Stimulated activated CD4-positive, alpha-beta T cell treated with anti-CD3 and anti-CD28 coated beads, Interleukin-1b, Interleukin-23, amount 100 ng/mL, for 1 hour (primary cell): ENCODE data around the gene ADAM22.
"Not testable (repeated sequence)": the region's sequence is repeated elsewhere in the genome, so short reads cannot be mapped to it uniquely, and the experiment has no call there.

Experiments used
- DNase-seq, 2 donors: peaks; one replicate each; pipeline ENCODE4 v3.0.0-alpha.2; 2020; ENCODE audit warnings: low read depth in 2 of 2

Gene ADAM22

DNA sequence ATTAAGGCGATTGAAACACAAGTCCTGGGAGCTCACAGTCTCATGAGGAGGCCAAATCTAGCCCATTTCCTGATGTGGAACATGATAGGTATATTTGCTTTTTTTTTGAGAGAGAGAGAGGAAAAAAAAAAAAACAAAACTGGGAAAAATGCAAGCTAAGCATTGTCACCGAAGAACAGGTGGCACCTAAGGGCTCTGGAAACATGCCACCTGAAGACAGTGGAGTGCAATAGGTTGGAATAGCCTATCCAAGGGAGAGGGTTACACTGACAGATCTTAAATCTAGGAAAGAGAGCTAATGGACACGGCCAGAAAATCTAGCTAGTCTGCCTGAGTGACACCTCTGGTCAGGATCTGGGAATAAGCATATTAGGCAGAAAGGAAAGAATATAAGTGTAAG is 175.6 kb downstream of the ADAM22 start:
- DNase-seq, result no peak

DNA sequence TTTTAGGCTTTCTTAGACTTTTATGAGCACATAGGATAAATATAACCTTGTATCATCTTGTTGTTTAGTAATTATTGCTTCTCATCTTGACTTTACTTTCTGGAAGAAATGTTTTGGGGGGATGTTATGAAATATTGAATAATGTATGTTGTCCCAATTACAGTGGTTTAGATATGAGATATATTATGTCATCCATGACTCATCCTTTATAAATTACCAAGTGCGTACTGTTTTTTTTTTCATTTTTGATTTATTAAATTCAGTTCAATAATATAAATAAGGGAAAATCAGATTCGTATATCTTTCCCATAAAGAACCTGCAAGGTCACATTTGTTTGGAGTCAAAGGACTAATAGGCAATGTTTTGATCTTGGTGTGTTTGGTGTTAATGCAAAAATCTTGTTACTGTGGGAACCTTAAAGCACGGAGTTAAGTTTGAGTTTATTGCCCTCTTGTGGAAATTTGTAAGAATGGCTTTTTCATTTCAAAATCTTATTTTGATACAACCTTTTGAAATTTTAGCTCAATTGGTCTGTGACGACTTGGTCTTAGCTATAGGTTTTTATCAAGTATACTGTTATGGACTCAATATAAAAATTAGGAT is 177.2 kb downstream of the ADAM22 start:
- DNase-seq, result no peak

DNA sequence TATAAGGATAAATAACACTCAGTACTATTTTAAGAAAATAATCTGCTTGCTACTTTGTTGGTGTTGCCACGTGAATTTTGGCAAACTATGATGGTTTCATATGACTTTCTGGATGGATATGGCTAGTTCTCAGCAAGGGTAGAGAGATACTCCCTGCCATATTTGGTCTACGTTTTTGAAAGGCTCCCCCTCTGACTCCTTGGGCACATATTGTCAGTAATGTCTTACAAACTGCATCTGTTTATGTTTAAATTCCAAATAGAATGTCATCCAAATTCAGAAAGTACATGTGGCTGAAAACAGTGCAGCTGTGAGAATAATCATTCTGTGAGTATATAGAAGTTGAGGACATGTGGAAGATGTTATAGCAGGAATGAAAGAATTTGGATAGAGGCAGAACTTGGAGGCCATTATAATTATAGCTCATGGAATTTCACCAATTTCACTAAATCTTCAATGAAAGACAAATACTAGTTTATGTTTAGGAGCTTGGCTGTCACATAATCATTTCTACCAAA is 178.0 kb downstream of the ADAM22 start:
- no peak for DNase-seq

DNA sequence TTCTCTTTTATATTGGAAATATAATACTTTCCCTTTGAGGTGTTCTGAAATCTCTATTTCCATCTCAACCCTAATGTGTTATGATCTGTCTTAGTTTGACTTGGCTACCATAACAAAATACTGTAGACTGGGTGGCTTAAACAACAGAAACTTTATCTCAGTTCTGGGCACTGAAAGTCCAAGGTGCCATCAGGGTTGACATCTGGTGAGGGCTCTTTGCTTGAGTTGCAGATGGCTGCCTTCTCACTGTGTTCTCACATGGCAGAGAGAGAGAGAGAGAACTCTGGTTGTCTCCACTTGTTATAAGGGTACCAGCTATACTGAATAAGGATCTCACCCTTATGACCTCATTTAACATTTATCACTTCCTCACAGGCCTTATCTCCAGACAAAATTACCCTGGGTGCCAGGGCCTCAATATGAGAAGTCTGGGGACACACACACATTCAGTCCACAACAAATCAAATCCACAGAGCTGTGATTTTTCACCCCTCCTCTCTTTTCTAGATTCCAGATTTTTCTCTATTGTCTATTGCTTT is 181.3 kb downstream of the ADAM22 start:
- no peak for DNase-seq

DNA sequence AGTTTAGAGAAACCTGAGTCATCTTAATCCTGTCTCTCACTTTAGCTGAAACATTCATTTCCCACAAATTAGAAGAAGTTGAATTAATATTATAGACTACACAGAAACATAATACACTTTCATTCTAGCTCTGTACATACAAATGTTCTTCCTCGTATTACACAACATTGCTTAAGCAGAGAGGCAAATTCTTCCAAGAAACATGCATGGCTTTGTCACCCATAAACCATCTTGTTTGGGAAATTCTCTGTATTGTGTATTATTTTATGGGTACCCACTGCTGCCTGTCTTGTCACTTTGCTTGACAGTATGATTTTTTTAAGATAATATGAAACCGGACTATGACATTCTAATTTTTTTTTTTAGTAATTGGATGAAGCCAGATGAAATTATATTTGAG is 181.8 kb downstream of the ADAM22 start:
- DNase-seq, result no peak

DNA sequence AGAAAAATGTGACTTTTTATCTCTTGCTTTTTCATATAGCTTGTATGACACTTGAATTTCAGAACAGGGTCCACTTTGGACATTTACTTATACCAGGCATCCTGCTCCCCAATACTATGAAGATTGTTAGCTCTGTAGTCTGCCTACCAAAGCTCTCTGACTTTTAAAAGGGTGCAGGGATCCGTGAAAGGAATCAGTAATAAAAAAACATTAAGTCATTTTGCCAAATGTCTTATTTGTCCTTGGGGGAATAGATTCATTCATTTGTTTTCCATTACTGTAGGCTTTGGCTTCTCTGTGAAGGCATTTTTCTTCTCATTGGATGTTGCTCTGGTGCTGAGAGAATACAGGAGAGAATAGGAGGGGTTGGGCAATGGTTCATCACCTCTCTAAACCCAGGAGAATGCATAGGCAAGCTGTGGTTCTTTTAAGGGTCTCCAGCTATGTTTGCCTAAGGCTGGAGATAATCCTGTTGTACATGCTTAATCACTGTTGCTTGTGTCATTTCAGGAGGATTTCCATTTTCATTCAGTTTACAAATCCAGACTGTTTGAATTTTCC is 182.3 kb downstream of the ADAM22 start:
- DNase-seq, result no peak

DNA sequence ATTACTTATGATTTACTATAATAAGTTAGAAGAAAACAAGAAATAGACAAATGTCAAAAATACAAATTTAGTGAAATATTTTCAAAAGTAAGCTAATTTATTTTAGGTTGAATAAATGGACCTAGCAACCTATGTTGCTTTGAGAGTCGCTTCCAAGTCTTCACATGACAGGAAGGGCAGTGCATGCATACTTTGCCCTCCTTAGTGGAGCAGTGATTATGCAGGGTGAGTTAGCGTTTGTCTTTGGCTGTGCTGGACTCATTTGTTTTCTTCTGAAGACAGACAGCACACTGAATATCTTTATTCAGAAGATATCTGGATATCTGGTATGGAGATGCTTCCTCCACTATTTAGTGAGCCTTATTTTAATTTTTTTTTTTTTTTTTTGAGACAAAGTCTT is 183.3 kb downstream of the ADAM22 start:
- DNase-seq, result no peak

DNA sequence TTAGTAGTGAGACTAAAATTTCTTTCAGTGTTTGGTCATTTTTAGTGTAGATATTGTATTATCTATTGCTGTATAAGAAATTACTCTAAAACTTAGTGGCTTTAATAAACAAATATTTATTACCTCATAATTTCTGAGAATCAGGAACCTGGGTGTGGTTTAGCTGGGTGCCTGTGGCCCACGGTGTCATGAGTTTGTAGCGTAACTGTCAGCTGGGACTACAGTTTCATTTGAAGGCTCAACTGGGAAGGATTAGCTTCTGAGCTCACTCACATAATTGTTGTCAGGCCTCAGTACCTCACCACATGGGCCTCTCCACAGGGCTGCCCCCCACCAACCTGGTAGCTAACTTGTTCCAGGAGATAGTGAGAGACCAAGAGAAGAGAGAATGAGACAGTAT is 187.3 kb downstream of the ADAM22 start:
- no peak for DNase-seq

DNA sequence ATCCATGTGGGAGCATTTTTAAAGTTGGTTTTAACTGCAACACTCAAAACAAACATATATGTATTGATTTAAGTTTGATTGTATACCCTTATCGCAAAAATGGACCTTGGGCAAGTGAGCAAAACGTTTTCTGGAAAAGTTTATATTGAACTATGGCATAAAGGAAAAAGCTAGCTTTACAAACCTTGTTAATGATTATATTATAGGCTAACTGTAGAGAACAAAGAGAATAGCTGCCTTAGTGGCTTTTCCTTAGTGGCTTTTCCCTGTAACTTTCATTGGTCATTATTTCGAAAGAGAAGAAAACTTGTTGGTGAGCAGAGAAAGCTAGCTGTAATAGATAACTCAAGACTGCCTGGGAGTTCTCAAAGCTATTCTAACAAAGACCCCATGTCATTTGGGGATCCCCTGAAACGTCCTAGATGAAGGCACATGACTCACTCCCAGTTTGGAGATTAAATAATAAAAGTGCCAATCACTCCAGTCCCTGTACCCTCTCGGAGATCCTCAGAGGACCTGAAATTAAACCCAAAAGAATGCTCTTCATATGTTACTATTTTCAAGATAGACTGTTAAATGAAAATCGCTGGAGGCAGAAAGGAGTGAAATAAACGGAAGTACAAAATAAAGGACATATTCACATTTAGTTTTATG is 193.7 kb downstream of the ADAM22 start:
- DNase-seq, result no peak

DNA sequence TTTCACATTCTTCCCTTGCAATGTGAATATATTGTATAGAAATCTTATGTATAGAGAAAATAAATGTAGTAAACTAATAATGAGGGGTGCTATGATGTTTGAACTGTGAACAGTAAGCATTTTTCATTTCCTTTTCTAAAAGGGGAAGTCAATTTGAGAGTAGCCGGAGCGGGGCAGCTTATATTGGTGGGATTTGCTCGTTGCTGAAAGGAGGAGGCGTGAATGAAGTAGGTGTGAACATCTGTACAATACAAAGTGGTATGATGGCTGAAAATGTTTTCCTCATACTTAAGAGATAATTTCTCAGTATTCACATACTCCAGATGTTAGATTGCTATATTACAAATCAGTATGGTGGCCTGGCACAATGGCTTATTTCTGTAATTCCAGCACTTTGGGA is 198.7 kb downstream of the ADAM22 start:
- no peak for DNase-seq

DNA sequence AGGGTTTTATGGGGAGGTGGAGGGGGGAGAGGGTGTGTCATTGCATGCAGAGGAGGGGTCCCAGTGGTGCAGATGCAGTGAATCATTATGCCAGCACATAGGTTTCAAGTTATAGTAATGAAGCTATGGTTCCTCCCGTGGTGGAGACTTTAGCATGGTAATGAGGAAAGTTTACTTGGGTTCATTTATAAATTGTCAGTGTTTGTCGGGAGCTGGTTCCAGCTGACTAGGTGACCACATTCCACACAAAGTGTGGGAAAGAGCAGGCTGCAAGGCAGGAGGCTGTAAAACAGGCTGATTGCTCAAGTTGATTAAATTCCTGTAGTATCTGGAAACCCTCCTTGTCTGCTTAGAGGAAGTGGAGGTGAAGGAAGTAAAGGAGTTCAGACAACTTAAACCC is 206.9 kb downstream of the ADAM22 start:
- DNase-seq, result no peak

DNA sequence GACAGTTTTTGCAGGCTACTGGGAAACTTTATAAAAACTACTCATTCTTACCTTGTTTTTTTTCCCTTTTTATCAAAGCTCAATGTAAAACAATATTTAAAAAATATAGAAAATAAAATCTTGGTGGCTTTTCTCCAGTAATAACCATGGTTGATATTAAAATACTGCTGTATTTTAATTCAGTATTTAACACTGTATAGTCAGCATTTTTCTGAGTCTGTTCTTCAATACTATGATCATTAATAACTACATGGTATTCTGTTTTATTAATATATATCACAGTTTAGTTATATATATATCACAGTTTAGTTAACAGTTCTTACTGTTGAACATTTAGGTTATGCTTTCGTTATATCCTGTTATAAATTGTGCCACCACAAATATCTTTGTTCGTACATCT is 207.4 kb downstream of the ADAM22 start:
- no peak for DNase-seq

DNA sequence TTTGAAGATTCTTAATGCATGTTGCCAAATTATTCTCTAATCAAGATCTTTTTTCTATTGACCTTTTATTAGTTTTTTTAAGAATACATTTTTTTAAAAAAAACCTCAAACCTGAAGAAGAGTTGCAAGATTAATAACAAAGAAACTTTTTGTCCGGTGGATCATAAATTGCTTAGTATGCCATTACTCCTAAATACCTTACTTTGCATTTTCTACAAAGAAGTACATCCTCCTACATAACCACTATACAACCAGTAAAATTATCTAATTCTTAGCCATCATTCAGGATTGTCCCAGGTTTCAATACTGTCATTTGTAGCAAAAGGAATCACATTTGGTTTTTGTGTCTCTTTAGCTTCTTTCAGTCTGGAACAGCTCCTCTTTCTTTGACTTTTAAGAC is 207.9 kb downstream of the ADAM22 start:
- no peak for DNase-seq

DNA sequence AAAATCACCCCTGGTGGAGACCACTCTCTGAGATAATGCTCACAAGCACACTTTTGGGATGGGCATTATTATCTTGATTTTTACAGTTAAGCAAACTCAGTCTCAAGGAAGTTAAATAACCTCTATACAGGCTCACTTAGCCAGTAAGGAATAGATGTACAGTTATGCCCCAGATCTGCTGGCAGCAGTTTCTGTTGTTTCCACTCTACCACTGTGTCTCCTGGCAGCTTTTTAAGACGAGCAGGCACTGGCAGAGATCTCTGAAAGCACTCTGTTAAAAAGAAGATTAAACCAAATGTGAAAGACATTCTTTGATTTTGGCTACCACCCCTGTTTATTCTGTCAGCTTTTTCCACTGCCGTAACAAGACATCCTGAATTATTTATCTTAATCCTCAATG is 212.6 kb downstream of the ADAM22 start:
- no peak for DNase-seq

DNA sequence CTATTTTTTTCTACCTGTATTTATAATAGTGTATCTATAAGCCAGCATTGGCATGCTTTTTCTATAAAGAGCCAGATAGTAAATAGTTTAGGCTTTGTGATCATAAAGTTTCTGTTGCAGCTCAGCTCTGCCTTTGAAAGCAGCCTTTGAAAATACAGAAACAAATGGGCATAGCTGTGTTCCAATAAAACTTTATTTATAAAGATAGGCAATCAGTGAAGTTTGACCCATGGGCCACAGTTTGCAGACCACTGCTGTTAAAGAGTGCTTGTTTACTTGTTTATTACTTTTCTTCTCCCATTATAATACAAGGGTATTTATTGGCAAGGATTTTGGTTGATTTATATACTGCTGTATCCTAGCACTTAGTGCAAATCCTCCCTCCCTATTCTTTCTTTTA is 213.3 kb downstream of the ADAM22 start:
- no peak for DNase-seq

DNA sequence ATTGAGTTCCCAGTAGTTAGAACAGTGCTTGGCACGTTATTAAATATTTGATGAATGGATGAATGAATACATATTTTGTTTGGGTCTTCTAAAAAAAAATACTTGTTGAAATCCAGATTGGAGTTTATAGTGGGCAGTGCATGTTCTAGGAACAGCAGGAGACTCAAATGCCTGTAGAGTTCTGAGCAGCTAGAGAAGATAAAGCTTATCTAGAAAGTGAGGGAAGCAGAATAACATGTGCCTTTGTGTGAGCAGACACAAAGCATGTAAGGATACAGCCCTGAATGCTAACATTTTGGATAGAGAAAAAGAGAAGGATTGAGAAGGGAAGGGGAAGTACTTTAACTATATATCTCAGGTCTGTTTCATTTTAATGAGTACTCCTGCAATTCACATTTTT is 213.9 kb downstream of the ADAM22 start:
- no peak for DNase-seq

DNA sequence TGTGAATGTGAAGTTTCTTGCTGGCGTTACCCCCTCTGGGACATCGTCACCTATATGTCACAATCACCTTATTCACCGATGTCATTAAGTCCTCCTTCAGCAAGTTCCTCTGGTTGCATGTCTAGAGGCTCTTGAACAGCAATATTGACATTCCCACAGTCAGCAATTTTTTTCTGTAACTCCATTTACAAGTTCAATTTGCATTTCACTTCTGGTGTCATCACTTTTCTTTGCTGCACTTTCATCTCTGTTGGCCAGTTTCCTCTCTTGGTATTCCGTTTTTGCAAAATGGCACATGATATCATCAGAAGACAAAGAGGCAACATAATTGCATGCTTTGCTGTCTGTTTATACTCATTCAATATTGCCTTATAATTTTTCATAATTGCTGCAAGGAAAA is 216.0 kb downstream of the ADAM22 start:
- no peak for DNase-seq

DNA sequence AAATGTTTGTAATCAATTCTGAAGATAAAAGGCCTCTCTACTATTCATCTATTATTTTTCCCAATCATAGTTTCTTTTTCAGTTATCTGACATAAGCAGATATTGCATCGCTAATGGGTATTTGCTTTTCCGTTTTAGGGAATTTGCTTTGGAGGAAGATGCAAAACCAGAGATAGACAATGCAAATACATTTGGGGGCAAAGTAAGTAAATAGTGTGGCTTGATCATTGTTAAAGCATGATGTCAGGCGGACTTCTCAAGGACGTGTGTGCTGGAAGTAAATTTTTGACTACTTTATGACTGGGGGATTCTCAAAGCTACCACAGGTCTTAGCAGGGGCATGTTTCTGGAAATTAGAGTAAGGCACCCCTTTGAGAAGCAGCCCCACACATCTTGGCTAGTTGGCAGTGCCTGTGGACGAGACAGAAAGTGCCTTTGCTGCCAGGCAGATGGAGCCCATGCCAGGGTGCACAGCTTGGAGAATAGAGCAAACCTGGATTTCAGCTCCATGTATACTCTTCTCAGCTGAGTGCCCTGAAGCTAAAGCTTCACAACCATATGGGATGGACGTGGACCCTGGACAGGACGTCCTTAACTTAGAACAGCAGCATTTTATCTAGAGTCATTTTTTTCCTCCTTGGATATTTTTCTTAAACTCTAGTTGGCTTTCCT is 217.2 kb downstream of the ADAM22 start:
- no peak for DNase-seq

DNA sequence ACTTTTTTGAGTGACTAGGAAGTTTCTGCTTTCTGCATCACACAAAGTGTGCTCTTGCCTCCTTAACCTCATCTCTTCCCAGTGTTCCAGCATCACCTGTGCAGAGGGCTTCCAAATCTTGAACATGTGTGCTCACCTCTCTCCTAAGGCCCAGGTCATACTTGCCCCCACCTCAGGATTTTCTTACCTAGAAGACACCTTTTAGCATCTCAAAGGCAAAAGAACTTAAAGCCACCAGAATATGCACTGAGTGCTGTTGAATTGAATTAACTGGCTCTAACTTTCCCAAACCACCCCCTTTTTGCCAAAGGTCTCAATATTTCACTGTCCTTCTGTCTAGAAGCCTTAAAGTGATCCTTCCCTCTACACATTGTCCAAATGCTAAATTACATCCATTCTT is 219.3 kb downstream of the ADAM22 start:
- DNase-seq, result no peak

DNA sequence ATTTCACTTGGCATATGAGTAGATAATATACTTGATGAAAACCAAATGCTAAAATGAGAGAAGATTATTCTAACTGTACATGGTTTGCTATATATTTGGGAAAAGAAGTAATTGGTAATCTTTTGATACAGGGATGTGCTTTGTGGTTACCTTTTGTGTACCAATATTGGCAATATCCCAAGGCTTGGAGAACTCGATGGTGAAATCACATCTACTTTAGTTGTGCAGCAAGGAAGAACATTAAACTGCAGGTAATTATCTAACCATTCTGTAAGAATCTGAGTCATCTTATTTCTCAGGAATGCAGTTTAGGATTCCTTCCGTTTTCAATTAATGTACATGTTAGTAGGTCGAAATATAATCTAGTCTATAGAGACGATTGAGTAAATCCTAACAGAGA is 221.7 kb downstream of the ADAM22 start:
- no peak for DNase-seq

DNA sequence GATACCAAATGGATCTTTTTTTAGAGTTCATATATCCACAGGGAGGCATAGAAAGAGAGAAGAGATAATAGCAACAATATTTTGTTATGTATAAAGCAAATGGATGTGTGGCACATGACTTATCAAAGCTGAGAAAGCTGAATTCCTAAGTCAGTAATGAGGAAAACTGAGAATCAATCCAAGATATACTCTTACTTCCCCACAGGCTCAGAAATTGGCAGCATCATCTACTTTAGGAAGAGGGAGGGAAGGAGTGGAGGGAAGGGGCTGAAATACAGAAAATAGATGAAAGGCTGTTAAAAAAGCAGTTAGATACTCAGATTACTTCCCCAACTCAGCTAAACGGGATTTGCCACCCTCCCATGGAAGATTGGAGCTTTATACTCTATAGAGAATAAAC is 222.3 kb downstream of the ADAM22 start:
- DNase-seq, result no peak

DNA sequence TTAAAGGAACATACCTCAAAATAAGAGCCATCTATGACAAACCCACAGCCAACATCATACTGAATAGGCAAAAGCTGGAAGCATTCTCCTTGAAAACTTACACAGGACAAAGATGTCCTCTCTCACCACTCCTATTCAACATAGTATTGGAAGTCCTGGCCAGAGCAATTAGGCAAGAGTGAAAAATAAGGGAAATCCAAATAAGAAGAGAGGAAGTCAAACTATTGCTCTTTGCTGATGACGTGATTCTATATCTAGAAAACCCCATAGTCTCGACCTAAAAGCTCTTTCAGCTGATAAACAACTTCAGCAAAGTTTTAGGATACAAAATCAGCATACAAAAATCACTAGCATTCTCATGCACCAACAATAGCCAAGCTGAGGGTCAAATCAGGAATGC is 225.7 kb downstream of the ADAM22 start:
- DNase-seq, result not testable (repeated sequence)

DNA sequence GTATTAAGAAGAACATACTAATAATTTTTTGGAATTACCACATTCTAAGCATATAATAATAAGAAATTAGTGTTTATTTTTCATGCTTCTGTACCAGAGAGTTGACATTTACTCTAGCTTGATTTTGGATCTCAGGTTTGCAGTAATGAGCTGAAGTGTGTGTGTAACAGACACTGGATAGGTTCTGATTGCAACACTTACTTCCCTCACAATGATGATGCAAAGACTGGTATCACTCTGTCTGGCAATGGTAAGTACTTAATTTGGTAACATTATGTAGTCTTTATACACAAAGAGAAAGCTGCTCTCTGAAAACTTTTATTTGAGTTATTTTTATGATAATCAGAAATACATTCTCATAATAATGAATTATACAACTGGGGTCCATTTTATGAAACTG is 231.6 kb downstream of the ADAM22 start:
- DNase-seq, result no peak
